Large intestine (tissue), 3 donors: ENCODE results near the gene SMAD7. TPM values are rescaled to one million over a fixed set of nuclear protein-coding genes. Genes with fewer than 3 reads are reported as not detected.

ENCODE experiments used
- DNase-seq, 2 donors: peaks; one replicate each; pipeline versions ENCODE4 v3.0.0 to v3.0.0-alpha.2; 2013
- H3K27ac ChIP-seq: one replicate; pipeline ENCODE4 v1.5.1; 2013; ENCODE audit warnings: low read length
- H3K27me3 ChIP-seq: 2 replicates; pipeline ENCODE4 v1.6.1; 2013; ENCODE audit warnings: low read length; ENCODE audit not compliant: control insufficient read depth, insufficient read depth
- H3K36me3 ChIP-seq: 2 replicates; pipeline ENCODE4 v1.6.1; 2013; ENCODE audit warnings: low read length; ENCODE audit not compliant: control insufficient read depth, insufficient read depth
- H3K4me1 ChIP-seq: one replicate; pipeline ENCODE4 v1.6.1; 2013; ENCODE audit warnings: low read length; ENCODE audit not compliant: control insufficient read depth, insufficient read depth
- H3K4me3 ChIP-seq: one replicate; pipeline ENCODE4 v1.5.1; 2013; ENCODE audit warnings: low read length
- H3K9me3 ChIP-seq: one replicate; pipeline ENCODE4 v1.6.1; 2013; ENCODE audit warnings: mild to moderate bottlenecking, low read depth, low read length, moderate library complexity; ENCODE audit not compliant: control insufficient read depth
- whole genome bisulfite sequencing: methylation state at CpG from one replicate; pipeline ENCODE4 v1.1.5; 2013; ENCODE audit warnings: low lambda C conversion rate; ENCODE audit not compliant: insufficient coverage; 5-methylcytosine and 5-hydroxymethylcytosine counted together
- polyA plus RNA-seq: library from polyadenylated mRNA; unstranded; fragments of 120-200 nt; gene quantifications from one replicate; pipeline ENCODE4 v1.2.1, GENCODE V29; 2013

The SMAD7 gene
- polyA plus RNA-seq, 1 donor, result 59.4 TPM

DNA sequence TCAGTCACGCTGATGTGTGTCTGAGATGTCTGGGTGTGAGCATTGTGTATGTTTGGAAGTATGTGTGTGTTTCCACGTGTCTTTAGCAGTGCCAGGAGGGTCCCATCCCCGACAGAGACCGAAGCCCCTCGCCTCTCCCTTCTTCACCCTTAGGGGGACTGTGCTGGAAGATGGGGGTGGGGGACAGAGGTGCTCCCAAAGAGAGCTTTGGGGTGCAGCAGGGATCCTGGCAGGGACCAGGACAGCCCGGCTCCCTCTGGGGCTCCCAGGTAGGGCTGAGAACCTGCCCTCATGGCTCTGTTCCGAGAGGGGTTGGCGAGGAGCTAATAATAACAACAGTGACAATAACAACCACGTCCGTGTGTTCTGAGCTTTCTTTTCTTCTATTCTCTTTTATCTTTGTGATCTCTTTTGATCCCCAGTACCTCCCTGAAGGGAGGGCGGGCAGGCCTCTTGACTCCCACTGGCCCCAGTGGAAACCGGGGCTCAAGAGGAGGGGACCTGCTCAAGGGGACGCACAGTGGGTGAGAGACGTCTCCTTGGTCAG lies 57.6 kb downstream of the SMAD7 start:
- no peak overlapping the region for H3K27ac ChIP-seq
- H3K36me3 ChIP-seq, result no peaks in the 10 kb centered on the region
- peaks cover 20% of the 10 kb centered on the region for H3K4me1 ChIP-seq
- H3K4me3 ChIP-seq, result no peak overlapping the region
- H3K27me3 ChIP-seq, result no peaks in the 10 kb centered on the region
- no peak for DNase-seq
- WGBS, result 87% methylated on average over 3 of the region's 14 CpGs
- H3K9me3 ChIP-seq, result no peaks in the 10 kb centered on the region

DNA sequence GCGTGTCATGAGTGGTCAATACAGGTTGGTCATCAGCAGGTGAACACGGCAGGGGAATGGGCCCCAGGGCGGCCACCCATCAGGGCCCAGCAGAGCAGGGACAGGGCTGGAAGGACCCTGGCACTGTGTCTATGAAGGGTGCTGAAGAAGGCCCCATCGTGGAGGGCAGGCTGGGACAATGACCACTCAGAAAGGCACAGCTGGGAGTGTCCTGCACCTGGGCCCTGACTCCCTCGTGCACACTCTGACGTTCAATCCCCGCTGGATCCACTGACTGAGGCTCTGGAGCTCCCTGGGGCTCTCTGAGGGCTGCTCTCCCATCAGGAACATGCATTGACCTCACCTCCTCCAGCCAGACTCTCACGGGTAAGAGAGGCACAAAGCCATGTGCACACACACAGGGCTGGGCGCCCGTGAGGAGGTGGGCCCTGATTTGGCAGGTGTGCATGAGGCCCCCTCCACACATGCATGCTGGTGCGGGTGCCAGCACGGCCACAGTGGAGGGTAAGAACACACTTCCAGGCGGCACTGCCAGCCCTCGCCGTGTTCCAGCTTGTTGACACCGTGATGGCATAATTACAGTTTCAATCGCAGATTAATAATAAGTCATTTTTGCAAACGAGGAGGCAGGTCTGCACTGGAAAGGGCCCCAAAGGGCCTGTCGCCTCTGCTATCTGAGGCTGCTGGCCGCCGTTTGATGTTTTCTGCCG lies 58.5 kb downstream of the SMAD7 start:
- Histone ChIP-seq H3K27ac (no peak overlapping the region), H3K4me3 (no peak overlapping the region), H3K27me3 (no peaks in the 10 kb centered on the region), H3K9me3 (no peaks in the 10 kb centered on the region), H3K4me1 (peaks cover 20% of the 10 kb centered on the region), H3K36me3 (no peaks in the 10 kb centered on the region)
- DNase-seq, result no peak
- 100% methylated on average over 1 of the region's 22 CpGs for WGBS

DNA sequence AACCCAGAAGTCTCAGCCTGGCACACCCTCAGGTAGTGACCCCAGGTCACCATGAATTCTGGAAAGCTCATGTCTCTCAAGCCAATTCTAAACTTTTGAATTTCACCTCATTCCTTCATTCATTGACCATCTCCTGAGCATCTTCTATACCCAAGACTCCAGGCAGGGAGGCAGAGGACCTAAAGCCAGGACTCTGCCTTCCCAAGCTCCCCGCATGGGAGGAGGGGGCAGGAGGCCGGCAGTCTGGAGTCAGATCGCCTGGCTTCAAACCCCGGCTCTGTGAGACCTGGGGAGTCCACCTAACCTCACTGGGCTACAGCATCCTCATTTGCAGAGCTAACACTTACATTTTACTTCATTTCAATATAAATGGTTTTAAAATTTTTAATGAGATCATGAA lies 59.0 kb downstream of the SMAD7 start:
- Histone ChIP-seq H3K36me3 (no peaks in the 10 kb centered on the region), H3K27me3 (no peaks in the 10 kb centered on the region), H3K27ac (no peak overlapping the region), H3K9me3 (no peaks in the 10 kb centered on the region), H3K4me1 (peaks cover 20% of the 10 kb centered on the region), H3K4me3 (no peak overlapping the region)
- WGBS, result no CpG with 5 or more reads among the region's 4 CpGs
- no peak for DNase-seq

DNA sequence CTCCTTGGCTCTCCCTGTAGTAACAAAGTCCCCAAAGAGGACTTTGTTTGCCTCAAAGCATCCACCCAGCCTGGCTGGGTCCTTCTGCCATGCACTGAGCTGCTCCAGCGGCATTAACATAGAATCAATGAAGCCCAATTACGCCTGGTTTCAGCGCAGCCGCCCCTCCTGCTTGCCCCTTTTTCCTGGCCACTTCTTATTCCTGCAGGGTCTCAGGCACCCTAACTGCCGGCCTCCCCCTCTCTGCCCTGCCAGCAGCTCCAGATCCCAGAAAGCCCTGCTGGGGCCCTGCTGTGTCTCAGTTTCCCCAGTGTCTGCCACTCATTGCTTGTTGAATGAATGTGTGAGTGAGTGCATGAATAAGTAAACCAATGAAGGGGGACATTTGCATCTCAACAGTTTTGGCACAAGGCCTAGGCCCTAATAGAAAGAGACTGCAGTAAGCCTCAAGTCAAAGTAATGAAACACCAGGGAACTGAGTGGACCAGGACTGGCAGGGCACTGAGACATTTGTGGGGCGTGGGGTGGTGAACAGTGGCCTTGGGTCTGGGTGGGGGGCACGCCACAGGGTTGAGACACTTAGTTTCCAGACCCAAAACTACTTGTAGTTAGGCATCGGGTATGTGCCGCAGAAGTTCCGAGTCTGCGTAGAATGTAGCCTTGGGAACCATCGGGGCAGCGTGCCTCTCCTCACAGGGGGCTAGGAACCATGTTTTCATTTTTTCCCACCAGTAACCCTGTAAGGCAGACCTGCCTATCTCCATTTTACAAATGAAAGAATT lies 60.6 kb downstream of the SMAD7 start:
- Histone ChIP-seq H3K9me3 (no peaks in the 10 kb centered on the region), H3K4me1 (peaks cover 20% of the 10 kb centered on the region), H3K4me3 (no peak overlapping the region), H3K27me3 (no peaks in the 10 kb centered on the region), H3K27ac (no peak overlapping the region), H3K36me3 (no peaks in the 10 kb centered on the region)
- WGBS, result no CpG with 5 or more reads among the region's 13 CpGs
- DNase-seq, result no peak

DNA sequence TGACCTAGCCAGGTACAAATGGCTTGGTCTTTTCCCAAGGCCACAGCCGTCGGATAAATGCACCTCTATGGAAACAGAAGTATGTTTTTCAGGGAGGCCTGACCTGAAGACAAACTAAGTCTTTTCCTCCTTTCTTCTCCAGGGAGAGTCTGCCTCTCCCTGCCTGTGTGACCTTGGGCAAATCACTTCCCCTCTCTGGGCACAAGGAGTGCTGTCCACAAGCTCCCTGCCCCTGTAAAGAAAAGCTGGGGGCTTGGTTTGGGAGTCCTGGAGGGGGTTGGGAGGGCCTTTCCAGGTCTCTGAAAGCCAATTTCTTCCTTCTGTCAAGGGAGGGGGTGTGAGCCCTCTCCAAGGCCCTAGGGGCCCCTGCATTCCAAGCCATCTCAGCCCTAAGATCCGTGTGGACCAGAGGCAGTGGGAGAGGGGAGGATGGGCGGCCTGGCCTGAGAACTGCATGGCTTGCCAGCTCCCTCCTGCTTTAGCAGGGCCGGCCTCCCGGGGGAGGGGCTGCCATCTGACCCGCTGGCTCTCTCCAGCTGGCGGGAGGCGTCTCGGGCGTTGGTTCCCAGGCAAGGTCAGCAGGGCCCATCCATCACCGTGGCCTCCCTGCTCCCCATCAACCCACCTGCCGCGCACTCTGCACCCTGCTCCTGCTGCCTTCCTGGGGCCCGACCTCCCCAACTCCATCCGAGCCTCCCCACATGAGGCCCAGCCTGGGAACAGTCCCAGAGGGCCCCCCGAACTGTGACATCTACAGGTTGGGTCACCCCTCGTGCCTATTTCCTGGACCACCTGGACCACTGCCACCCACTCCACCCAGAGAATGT lies 61.4 kb downstream of the SMAD7 start:
- no CpG with 5 or more reads among the region's 18 CpGs for WGBS

DNA sequence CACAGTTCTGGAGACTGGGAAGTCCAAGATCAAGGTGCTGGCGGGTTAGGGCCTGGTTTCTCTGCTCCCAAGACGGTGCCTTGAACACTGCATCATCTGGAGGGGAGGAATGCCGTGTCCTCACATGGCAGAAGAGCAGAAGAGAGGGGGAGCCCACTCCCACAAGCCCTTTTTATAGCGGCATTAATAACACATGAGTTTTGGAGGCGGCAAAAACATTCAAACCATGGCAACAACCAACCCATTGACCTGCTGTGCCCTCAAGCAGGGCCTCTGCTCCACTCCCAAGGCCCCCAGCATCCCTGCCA lies 62.0 kb downstream of the SMAD7 start:
- Histone ChIP-seq H3K27ac (no peak overlapping the region), H3K4me3 (no peak overlapping the region), H3K27me3 (no peaks in the 10 kb centered on the region), H3K36me3 (no peaks in the 10 kb centered on the region), H3K9me3 (no peaks in the 10 kb centered on the region), H3K4me1 (peaks cover 15% of the 10 kb centered on the region)
- no peak for DNase-seq
- no CpG with 5 or more reads among the region's 5 CpGs for WGBS

More for the DNA sequence above, 61.4 kb downstream of the SMAD7 start:
- Histone ChIP-seq H3K4me1 (peaks cover 20% of the 10 kb centered on the region), H3K27ac (no peak overlapping the region), H3K4me3 (no peak overlapping the region), H3K9me3 (no peaks in the 10 kb centered on the region), H3K36me3 (no peaks in the 10 kb centered on the region), H3K27me3 (no peaks in the 10 kb centered on the region)
- peak in 1 of 2 donors; percentile 59 for DNase-seq

DNA sequence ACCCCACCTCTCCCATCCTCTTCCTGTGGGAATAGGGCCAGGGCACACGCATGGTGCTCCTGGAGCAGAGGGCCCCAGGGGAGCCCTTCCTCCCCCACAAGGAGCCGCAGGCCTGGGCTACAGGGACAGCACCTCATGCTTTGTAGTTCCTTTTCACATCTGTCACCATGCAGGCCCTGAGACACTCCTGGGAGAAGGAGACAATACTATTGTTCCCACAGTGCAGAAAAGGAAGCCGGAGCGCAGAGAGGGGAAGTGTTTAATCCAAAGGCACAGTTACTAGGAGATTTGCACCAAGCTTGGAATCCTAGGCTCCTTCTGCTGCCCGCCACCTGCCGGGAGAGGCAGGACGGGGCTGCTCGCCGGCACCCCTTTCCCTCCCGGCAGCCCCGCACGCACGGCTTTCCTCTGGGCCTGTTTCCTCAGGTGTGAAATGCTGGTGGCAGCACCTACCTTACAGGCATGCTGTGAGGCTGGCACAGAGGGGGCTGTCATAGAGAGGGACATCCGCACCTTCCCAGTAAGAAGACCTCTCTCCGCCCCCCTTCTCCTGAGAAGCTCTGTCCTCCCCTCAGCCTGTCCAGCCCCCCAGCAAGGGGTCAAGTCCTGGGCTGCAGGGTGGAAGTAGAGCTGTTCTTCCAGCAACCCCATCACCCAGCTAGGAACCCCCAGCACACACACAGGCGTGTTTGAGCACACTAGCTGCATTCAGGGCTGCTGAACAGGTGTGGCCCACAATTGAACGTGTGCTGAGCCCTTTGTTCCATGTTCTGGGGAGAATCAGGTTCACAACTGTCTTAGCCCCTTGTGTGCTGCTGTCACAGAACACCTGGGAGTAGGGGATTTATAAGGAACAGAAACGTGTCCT lies 62.6 kb downstream of the SMAD7 start:
- Histone ChIP-seq H3K4me3 (no peak overlapping the region), H3K27me3 (no peaks in the 10 kb centered on the region), H3K9me3 (no peaks in the 10 kb centered on the region), H3K36me3 (no peaks in the 10 kb centered on the region), H3K27ac (no peak overlapping the region), H3K4me1 (peaks cover 10% of the 10 kb centered on the region)
- no CpG with 5 or more reads among the region's 18 CpGs for WGBS
- DNase-seq, result no peak

DNA sequence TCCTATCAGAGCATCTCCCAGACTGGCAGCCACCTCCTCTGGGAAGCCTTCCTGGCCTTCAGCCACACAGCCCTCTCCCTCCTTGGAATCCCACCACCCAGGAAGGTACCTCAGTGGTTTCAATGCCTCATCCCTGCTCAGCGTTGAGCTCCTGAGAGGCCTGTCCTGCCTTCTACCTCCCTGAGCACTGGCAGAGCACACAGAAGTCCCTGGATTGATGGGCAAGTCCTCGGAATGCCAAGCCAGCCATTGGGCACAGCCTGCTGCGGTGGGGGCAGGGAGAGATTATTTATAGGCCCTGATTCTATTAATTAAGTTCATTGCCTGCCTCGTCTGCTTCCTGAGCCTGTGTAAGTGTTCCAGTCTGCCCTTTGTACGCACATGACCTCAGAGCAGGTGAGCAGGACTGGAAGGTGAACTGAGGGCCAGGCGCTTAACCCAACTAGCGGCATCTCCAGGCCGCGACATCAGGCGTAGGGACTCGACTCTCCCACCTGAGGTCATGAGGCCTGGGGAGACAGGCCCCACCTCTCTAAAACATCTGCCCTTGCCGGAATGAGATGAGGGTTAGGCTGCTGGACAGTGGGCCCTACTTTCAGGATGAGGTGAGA lies 63.4 kb downstream of the SMAD7 start:
- peaks cover 10% of the 10 kb centered on the region for H3K4me1 ChIP-seq
- H3K9me3 ChIP-seq, result no peaks in the 10 kb centered on the region
- no peaks in the 10 kb centered on the region for H3K36me3 ChIP-seq
- H3K27ac ChIP-seq, result no peak overlapping the region
- H3K27me3 ChIP-seq, result no peaks in the 10 kb centered on the region
- H3K4me3 ChIP-seq, result no peak overlapping the region
- WGBS, result no CpG with 5 or more reads among the region's 12 CpGs
- no peak for DNase-seq

DNA sequence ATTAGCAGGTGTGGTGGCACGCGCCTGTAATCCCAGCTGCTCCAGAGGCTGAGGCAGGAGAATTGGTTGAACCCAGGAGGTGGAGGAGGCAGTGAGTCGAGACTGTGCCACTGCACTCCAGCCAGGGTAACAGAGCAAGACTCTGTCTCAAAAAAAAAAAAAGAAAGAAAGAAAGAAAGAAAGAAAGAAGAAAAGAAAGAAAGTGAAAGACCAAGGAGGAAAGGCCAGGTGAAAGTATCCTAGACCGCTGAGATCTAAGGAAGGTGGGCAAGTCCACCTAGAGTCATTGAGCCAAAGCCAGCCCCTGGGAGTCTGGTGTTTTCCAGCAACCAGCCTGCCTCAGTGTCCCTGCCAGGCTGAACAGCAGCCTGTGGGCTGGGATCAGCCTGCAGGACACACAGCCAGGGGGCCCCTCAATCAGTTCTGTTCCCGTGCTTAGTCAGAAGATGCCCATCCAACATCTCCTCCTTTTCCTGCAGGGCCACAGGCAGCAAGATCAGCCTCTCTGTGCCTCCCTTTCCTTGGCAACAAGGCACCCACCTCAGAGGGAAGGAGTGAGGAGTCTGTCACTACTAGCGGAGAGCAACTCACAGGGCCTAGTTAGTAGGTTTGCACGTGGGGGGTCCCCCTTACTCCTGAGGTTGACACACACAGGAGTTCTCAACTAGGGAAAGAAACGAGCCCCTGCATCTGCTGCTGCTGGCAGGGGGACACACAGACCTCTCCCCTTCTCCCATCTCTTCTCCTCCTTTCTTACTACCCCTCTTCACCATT lies 64.1 kb downstream of the SMAD7 start:
- Histone ChIP-seq H3K27me3 (no peaks in the 10 kb centered on the region), H3K4me3 (no peak overlapping the region), H3K27ac (no peak overlapping the region), H3K36me3 (no peaks in the 10 kb centered on the region), H3K4me1 (peaks cover 10% of the 10 kb centered on the region), H3K9me3 (no peaks in the 10 kb centered on the region)
- 100% methylated on average over 1 of the region's 8 CpGs for WGBS
- no peak for DNase-seq
